ENCODE data around the gene CCDC78. TPM values are rescaled to one million over a fixed set of nuclear protein-coding genes. Genes with fewer than 3 reads are reported as not detected.

CCDC78 gene
- total RNA-seq, 1 experiment from 2014 or later = 20.2 TPM

- no peak for TF ChIP-seq ZNF425 (CRISPR knock-in tag; conservative IDR thresholded peaks at IDR 0.05)
- peak; percentile 25; the same call in 1 of the 2 replicates for TF ChIP-seq PREB (CRISPR knock-in tag; IDR thresholded peaks at IDR 0.05; ENCODE audit: borderline replicate concordance)
- TF ChIP-seq ZNF232 (CRISPR knock-in tag; IDR thresholded peaks at IDR 0.05) = peak; percentile 93
- TF ChIP-seq PRRX2 (CRISPR knock-in tag; IDR thresholded peaks at IDR 0.05) = no peak
- peak; percentile 89; the same call in 1 of the 2 replicates for TF ChIP-seq TEAD4 (CRISPR knock-in tag; IDR thresholded peaks at IDR 0.05)
- peak; percentile 76 for TF ChIP-seq SP1 (CRISPR knock-in tag; conservative IDR thresholded peaks at IDR 0.05)
- peak; percentile 98 for TF ChIP-seq FOXP4 (CRISPR knock-in tag; IDR thresholded peaks at IDR 0.05)
- peak; percentile 88 for TF ChIP-seq RELA (CRISPR knock-in tag; IDR thresholded peaks at IDR 0.05; ENCODE audit: borderline replicate concordance)
- peak; percentile 38; the same call in 1 of the 2 replicates for TF ChIP-seq USF2 (CRISPR knock-in tag; IDR thresholded peaks at IDR 0.05)
- no peak for TF ChIP-seq ZSCAN18 (CRISPR knock-in tag; IDR thresholded peaks at IDR 0.05)
- TF ChIP-seq ZNF396 (CRISPR knock-in tag; IDR thresholded peaks at IDR 0.05; ENCODE audit: borderline replicate concordance) = no peak
- 0 out of 2 replicates have a peak, but pooled peaks have one; percentile 63 for TF ChIP-seq NR2C2 (CRISPR knock-in tag; IDR thresholded peaks at IDR 0.05)
- peak; percentile 93 for TF ChIP-seq TCF7 (CRISPR knock-in tag; IDR thresholded peaks at IDR 0.05; ENCODE audit: low read depth)
- TF ChIP-seq SOX15 (CRISPR knock-in tag; IDR thresholded peaks at IDR 0.05) = no peak
- TF ChIP-seq CBFB (CRISPR knock-in tag; IDR thresholded peaks at IDR 0.05; ENCODE audit: low read depth) = 0 out of 2 replicates have a peak, but pooled peaks have one; percentile 57
- TF ChIP-seq USF1 (CRISPR knock-in tag; IDR thresholded peaks at IDR 0.05) = no peak
- TF ChIP-seq ZNF121 (CRISPR knock-in tag; IDR thresholded peaks at IDR 0.05) = no peak
- peak; percentile 93; the same call in 1 of the 2 replicates for TF ChIP-seq STAT6 (CRISPR knock-in tag; conservative IDR thresholded peaks at IDR 0.05; ENCODE audit: low read depth)
- no peak for TF ChIP-seq GRHL2 (CRISPR knock-in tag; IDR thresholded peaks at IDR 0.05; ENCODE audit: insufficient replicate concordance, severe bottlenecking)
- no peak for TF ChIP-seq ATF6 (CRISPR knock-in tag; IDR thresholded peaks at IDR 0.05)
Observed at GRCh38 chr16:700684-701584, 25.3 kb downstream of the CCDC78 start (continued).

Measured in WTC11 (cell line).